HTERT RPE-1 (cell line): ENCODE measurements around the gene GSTM4.

ENCODE experiments used
- in situ Hi-C: fragments of 300-500 bp; cut with MboI; formaldehyde crosslinking; loops from 4 replicates; pipeline ENCODE4 v1.14.3; 2020; ENCODE audit warnings: low sequenced_read_pairs

GSTM4 gene

GRCh38 chr1:109624201-109625010 is 31.5 kb upstream of the GSTM4 start:
- in situ Hi-C loops, result no loop called here

DNA sequence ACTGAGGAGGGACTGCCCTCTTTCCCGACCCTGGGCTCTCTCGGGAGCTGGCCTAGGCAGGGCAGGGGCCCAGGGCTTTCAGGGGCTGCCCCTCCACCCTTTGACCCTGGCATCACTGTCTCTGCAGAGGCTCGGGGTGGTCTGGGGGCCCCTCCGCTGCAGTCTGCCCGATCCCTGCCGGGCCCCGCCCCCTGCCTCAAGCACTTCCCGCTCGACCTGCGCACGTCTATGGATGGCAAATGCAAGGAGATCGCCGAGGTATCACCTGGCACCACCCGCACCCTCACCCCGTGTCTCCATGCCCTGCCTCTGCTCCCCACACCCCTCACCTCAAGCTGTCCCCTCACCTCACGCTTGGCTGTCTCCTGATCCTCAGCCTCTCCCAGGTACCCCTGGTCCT is 30.7 kb upstream of the GSTM4 start:
- in situ Hi-C loops, result no loop called here

- in situ Hi-C loops, result no loop called here
These were observed 30.0 kb upstream of the GSTM4 start for GRCh38 chr1:109625601-109626560.

- in situ Hi-C loops, result no loop called here
These were observed 29.1 kb upstream of the GSTM4 start for GRCh38 chr1:109626682-109627408.

GRCh38 chr1:109627692-109628399 is 28.1 kb upstream of the GSTM4 start:
- in situ Hi-C loops, result no loop called here

DNA sequence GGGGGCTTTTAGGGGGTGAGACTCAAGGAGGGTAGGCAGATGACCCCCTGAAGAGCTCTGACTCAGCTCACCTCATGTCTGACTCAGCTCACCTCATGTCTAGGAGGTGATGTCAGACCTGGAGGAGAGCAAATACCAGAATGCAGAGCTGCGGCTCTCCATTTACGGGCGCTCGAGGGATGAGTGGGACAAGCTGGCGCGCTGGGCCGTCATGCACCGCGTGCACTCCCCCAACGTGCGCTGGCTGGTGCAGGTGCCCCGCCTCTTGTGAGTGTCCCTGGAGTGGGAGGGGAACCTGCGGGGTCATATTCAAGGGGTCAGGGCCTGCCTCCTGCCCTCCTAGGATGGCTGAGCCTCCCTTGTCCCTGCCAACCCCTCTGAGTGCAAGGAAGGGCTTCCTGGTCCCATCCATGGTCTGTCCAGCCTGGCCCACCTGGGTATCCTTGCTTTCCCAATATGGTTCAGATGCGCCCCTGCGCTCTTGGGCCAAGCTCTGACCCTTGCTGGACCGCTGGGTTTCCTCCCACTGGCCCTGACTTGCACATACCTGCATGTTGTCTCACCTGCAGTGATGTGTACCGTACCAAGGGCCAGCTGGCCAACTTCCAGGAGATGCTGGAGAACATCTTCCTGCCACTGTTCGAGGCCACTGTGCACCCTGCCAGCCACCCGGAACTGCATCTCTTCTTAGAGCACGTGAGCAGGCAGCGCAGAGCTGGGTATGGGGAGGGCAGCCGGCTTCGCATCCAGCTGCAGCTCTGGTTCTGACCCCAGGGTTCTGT is 27.2 kb upstream of the GSTM4 start:
- in situ Hi-C loops, result no loop called here

GRCh38 chr1:109629372-109630030 is 26.4 kb upstream of the GSTM4 start:
- in situ Hi-C loops, result no loop called here

- in situ Hi-C loops, result no loop called here
These were observed 25.6 kb upstream of the GSTM4 start for GRCh38 chr1:109630081-109630897.

DNA sequence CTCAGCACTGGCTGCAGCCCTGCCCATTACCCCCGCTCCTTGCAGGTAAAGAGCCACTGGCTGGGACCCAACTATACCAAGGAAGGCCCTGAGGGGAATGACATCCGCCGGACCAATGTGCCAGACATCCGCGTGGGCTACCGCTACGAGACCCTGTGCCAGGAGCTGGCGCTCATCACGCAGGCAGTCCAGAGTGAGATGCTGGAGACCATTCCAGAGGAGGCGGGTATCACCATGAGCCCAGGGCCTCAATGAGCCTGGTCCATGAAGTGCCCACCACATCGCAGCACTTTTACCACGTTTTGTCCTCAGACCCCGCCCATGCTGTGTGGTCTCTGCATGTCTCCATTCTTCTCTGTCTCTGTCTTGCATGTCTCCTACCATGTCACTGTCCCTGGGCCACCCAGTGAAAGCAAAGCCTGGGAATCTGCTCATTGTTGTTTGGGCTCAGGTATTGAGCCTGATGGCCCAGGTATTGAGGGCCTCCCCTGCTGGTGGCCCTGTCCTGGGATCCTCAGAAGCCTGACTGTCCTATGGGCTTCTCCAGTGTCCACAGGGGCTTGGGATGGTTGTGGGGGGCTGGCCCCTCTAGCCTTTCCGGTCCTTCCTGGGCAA is 24.9 kb upstream of the GSTM4 start:
- in situ Hi-C loops, result no loop called here

- in situ Hi-C loops, result no loop called here
These were observed 24.1 kb upstream of the GSTM4 start for GRCh38 chr1:109631513-109632505.

GRCh38 chr1:109632671-109633346 is 23.1 kb upstream of the GSTM4 start:
- in situ Hi-C loops, result no loop called here

DNA sequence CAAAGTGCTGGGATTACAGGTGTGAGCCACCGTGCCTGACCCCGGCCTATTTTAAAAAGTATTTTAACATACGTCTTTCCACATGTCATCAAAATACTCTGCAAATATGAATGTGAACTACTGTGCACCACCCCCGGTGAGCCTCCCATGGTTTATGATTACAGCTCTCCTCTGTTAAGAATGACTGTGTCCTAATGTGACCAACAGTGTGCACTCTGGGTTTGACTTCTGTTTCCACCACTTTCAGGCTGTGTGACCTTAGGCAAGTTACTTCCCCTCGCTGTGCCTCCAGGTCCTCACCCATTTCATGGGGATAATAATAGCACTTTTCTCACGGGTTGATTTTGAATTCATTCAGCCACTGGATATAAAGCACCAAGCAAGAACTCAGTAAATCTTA is 21.6 kb upstream of the GSTM4 start:
- in situ Hi-C loops, result no loop called here

DNA sequence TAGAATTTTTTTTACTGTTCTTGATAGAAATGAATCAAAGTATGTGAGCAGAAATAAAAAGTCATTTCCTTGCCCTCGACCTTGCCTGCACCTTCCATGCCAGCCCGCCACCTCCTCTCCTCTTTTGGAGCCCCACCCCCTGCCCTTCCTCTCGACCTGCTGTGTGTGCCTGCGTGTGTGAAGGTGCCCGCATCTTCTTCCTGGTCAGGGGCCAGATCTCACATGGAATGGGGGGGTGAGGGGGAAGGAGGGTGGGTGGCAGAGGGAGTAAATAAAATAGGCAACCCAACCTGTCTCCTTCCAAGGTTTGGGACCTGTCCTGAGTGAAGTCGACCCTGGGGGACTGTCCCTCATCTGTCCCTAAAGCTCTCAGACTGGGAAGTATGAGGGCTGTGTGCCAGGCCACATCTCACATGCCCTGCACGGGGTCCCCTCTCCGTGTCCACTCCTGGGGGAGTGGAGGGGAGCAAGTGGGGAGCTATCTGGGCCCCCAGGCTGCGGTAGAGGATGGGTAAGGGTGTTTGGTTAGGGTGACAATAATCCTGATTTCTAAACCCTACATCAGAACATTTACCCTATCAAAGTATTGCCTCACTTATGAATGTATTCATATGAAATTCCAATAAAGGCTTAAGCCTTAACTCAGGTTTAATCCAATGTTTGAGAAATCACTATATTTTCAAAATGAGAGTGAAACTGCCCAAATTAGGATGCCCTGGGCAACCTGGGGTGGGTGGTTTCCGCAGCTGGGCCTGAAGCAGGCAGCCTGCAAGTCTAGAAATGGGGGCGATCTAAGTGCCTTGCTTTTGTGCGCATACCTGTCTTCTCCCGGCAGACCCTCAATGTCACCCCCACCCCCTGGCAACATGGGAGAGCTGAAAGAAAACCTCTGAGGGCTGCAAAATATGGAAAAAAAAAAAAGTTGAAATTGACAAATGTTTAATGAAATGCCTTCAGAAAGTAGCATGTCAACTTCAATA is 20.8 kb upstream of the GSTM4 start:
- in situ Hi-C loops, result no loop called here

DNA sequence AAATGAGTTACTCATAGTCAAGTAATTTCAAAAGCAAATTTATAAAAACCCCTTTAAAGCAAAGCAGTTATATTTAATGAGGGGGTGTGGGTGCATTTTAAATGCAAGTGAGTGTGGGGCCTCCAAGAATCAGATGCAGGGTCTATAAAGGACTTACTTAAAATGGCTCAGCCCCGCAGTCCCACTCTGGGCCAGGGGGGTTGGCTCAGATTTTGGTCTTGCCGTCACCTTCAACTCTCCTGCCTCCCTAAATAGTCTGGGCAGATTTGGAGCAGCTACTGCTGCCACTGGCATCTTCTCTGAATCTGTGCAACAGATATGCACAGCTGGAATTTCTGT is 20.1 kb upstream of the GSTM4 start:
- in situ Hi-C loops, result no loop called here
